Stromal cell of bone marrow (primary cell): ENCODE data around the gene GMPR.
"Not testable (repeated sequence)": the region's sequence is repeated elsewhere in the genome, so short reads cannot be mapped to it uniquely, and the experiment has no call there.

Experiments used
- DNase-seq: peaks from one replicate; pipeline ENCODE4 v3.0.0-alpha.2; 2012; ENCODE audit warnings: low read depth

Gene GMPR

DNA sequence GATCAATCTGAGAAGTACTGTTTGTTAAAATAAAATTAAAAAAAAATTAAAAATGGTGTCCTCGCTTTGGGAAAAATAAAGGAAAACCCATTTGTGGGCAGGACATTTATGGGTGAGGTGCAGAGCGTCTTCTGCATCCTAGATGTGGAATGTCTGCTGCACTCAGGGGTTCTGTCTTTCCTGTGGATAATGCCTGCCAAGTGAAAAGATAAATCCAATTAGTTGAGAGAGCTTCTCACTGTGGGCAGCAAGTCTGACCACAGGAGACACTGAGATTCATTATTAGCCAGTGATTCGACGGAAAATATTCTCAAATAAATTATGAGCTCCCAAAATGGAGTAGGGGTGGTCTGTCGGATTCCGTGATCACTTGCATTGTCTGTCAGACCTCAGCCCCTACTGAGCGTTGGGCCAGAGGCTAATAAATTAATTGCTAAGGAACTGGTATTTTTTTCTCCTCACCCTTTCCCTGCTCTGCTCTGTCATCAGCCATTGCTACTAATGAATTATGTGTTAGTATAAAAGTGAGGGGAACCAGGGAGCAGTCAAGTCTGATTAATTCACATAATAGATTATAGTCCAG is 10.0 kb downstream of the GMPR start:
- DNase-seq, result no peak

DNA sequence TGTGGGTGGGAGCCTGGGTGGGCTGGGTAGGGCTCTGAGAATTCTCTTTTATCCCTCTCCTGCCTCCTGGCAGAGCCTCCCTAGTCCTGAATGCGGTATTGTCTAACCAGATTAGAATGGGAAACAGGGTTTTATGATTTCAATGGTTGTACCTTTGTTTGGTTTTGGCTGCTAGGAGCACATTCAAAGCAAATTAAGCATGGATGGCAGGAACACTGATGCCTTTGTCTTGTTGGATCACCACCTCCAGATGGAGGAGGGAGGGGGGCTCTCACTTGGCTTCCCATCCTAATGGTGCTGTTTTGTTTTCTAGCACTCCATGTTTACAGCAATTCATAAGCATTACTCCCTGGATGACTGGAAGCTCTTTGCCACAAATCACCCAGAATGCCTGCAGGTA is 11.6 kb downstream of the GMPR start:
- DNase-seq, result no peak

DNA sequence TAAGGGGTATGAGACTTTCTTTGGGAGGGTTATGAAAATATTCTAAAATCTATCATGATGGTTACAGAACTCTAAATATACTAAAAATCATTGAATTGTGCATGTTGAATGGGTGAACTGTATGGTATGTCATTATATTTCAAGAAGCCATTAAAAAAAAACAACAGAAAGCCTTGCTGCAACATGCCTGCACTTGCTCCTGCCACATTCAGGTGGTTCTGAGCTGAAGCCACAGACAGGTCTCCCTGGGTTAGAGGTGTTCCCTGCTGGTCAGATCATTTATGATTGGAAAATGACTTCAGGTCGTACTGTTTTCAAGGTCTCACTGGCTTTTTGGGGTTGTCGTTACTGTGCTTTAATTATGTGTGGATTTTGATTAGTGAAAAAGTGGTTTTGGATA is 13.3 kb downstream of the GMPR start:
- DNase-seq, result no peak

DNA sequence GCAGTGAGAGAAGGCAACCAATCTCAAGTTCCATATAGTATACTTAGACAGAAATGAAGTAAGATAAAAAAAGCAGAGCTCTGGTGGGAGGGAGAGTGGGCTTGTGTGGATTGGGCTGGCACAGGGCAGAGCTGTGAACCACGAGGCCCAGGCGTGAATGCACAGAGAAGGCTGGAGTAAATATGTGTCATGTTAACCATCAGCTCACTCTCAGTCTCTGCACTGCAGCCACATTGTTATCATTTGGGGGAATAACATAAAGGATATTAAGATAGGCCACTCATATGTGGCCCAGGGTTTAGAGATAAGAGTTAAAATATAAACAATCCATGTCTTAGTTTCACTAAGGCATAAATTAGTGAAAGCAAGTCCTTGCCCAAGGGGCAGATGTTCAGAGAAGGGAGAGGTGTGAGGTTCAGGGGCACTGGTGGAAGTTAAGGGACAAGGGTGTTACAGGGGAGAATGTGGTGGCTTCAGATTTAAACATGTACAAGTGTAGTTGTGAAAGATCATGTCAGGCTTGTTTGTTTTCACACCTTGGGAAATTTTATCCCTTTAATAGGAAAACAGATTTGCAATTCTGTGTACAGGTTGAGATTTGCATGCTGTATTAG is 14.4 kb downstream of the GMPR start:
- no peak for DNase-seq

DNA sequence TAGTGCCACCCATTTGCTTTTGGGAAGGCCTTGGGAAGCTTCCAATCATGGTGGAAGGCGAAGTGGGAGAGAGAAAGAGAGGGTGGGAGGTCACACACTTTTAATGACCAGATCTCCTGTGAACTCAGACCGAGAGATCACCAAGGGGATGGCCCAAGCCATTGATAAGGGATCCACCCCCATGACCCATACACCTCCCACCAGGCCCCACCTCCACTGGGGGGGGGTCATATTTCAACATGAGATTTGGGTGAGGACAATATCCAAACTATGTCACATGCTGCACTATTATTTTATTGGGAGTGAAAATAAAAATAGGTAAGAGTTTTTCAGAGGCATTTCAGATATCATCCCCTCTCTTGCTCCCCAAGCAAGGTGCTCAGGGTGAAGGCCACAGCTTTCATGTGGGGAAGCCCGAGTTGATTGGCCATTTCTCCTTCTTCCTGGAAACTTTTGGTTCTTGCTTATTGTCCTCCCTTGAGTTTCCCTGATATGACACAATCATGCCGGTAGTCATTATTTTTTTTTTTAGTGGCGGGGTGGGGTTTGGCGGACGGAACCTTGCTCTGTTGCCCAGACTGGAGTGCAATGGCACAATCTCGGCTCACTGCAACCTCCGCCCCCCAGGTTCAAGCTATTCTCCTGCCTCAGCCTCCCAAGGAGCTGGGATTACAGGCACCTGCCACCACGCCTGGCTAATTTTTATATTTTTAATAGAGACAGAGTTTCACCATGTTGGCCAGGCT is 15.2 kb downstream of the GMPR start:
- DNase-seq, result no peak

DNA sequence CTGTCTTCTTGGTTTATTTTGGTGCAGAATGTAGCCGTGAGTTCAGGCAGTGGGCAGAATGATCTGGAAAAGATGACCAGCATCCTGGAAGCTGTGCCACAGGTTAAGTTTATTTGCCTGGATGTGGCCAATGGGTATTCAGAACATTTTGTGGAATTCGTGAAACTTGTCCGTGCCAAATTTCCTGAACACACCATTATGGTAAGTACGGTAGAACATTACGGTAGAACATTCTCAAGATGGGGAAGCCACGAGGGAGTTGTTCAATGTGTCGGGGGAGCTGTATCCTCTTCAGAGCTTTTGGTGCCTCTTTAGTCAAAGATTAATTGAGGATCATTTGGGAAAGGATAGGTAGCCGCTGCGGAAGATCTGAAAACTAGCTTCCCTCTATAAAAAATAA is 16.1 kb downstream of the GMPR start:
- no peak for DNase-seq

DNA sequence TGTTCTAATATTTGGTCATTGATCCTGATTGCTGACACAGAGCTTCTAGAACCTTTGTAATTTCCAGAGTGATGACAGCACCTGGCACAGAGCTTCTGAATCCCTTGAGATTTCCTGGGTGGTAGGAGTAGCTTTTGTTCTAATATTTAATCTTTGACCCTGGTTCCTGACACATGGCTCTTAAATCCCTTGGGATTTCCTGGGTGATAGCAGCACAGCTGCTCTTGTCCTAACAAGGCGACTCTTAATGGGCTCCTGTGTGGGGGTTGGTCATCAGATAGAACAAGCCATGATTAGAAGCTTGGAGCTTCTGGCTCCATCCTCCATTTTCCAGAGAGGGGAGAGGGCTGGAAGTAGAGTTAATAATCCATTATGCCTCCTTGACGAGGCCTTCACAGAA is 18.4 kb downstream of the GMPR start:
- DNase-seq, result no peak

DNA sequence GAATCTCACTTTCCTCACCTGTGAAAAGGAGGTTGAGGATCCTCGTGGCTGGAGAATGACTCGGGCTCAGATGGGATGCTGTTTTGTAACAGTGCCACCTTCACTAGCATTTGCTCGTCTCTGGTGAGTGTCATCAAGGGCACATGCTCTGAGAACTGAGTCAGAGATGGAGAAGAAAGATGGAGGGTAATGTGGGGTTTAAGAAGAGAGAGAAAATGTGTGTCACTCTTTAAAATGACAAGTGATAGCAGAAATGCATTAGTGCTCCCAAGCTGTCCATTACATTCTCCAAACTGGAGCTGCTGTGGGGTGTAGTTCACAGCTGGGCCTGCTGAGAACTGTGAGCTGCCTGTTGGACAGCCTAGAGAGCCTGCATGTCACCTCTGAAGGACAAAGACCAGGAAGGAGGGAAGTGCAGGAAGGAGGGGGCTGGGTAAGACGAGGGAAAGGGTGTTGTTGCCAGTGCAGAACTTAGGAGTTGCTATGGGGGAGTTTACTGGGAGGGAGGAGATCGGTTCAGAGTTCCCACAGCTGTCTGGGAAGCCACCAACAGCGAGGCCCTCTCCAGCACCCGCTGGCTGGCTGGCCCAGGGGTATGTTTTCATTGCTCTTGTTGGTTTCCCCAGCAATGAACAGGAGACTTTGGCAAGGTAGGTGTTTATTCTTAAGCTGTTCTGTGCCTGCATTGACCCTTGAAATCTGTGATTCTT is 19.8 kb downstream of the GMPR start:
- DNase-seq, result no peak

DNA sequence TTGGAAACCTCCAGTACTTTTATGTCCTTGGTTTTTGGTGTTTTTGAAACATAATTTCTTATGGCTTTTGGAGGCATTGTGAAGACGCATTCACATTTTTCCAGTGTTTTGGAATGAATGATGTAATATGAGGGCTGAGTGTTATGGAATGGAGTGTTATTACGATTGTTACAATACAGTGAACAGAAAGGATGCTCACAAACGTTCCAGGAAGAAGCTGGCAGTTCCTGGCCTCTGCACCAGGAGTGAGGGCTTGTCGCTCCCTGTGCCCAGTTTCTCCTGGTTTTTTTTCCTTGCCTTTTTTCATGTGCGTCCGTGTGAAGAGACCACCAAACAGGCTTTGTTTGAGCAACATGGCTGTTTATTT is 20.3 kb downstream of the GMPR start:
- no peak for DNase-seq

DNA sequence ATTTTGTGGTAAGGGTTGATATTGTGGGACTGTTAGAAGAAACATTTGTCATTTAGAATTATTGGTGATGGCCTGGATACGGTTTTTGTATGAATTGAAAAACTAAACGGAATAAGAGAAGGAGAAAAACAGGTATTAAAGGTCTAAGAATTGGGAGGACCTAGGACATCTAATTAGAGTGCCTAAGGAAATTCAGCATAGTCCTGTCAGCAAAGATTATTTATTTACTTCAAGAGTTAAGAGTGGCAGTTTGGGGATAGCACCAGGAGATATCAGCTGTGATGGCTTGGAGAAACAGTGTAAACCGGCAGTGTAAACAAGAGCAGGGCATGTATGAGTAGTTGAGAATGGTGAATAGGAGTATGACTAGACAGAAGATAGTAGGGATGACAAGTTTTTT is 21.2 kb downstream of the GMPR start:
- DNase-seq, result not testable (repeated sequence)

DNA sequence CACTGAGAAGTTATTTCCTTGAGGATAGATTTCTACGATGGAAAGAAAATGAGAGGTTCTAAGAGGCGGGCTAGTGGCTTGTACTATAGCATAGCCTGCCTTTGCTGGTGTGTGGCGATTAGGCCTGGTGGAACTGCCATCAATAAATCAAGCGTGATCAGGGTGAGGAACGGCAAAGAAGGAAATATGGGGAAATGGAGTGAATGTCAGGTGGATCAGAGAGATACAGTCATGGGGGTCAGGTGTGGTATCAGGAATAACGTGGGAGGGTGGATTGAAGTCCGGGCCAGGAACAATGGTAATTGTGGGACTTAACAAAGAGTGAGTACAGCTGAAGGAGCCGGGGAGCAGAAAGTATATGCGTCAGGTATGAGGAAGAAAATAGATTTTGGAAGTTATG is 22.2 kb downstream of the GMPR start:
- not testable (repeated sequence) for DNase-seq

DNA sequence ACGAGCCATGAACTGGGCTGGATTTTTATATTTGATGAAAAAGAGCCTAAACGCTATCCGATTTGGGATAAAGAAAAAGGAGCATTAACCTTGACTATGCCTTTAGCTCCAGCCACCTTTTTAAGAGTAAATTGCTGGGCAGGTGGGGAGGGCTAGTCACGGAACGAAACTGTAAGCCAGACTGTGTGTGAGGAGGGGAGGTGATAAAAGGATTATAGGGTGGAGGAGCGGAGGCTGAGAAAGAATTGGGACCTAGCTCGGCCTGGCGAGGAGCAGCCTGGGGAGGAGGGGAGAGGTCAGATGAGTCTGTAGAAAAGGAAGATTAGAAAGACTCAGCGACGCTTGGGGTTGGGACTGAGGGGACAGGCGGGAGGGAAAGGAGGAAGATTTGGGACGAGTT is 24.4 kb downstream of the GMPR start:
- not testable (repeated sequence) for DNase-seq

DNA sequence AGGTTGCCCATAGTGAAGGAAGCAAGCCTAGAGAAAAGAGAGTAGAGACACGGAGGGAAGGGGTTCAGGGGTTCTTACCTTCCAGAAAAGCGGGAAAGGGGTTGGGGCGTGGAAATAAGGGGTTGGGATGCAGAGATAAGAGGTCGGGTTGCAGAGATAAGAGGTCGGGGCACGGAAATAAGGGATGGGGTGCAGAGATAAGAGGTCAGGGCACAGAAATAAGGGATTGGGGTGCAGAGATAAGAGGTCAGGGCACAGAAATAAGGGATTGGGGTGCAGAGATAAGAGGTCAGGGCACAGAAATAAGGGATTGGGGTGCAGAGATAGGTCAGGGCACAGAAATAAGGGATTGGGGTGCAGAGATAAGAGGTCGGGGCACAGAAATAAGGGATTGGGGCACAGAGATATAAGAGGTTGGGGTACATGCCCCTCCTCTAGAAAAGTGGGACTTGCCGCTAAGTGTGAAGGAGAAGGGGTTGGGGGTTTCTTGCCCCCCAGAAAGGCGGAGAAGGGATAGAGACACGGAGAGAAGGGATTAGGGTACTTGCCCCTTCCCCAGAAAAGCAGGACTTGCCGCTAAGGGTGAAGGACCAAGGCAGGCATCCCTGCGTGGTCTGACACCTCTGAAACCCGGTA is 25.2 kb downstream of the GMPR start:
- not testable (repeated sequence) for DNase-seq

DNA sequence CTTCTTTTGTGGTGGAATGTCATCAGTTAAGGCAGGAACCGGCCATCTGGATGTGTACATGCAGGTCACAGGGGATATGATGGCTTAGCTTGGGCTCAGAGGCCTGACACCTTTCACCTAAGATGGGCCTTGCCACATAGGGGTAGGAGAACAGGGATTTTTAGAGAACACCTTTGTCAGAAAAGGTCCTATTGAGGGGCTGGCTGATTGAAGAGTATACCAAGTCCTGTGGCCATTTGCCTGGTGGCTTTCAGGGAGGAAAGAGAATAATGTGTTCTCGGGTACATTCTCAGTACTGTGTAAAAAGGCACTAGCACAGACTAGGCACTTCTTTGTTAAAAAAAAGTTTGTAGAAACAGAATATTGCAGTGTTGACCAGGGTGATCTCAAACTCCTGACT is 26.4 kb downstream of the GMPR start:
- no peak for DNase-seq

DNA sequence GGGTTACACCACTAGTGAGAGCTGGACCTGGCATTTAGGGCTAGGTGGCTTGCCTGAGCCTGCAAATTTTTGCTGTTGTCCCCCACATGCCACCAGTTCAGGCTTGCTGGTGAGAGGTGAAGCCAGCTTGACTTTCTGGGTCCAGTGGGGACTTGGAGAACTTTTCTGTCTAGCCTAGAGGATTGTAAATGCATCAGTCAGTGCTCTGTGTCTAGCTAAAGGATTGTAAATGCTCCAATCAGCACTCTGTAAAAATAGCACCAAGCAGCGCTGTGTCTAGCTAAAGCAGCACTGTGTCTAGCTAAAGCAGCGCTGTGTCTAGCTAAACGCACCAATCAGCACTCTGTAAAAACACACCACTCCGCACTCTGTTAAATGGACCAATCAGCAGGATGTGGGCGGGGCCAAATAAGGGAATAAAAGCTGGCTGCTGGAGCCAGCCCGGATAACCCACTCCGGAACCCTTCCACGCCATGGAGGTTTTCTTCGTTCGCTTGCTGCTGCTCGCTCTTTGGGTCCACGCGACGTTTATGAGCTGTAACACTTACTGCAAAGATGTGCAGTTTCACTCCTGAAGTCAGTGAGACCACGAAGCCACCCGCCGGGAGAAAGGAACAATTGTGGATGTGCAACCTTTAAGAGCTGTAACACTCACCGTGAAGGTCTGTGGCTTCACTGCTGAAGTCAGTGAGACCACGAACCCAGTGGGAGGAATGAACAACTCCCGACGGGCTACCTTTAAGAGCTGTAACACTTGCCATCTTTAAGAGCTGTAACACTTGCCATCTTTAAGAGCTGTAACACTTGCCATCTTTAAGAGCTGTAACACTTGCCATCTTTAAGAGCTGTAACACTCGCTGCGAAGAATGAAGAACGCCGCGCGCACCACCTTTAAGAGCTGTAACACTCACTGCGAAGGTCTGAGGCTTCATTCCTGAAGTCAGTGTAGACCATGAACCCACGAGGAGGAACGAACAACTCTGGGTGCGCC is 27.3 kb downstream of the GMPR start:
- DNase-seq, result no peak

DNA sequence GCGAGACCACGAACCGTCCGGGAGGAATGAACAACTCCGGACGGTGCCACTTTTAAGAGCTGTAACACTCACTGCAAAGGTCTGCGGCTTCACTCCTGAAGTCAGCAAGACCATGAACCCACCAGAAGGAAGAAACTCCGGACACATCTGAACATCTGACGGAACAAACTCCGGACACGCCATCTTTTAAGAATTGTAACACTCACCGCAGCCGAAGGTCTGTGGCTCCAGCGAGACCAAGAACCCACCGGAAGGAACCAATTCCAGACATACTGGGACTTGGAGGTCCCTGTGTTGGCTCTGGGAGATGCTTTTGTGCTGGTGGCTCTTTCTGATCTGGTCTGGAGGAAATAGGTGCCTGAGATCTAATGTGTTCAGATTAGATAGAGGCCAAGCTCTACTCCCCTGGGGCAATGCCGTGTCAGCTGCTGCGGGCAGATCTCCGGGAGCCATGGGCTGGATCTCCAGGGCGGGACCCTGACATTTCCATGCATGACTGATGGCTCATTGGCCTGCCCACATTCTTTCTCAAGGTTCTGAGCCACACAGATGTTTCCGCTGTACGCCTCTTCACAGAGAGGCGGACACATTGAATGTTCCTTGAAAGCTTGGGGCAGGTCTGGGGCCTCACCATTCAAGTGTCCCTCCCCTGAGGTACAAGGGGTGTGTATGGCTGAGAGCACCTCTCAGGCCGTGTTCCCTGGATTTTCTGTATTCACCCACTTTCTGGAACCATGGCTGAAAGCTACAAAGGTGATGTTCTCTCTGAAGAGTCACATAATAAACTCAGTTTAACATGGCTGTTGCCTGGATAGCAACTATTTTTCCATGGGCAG is 29.3 kb downstream of the GMPR start:
- DNase-seq, result no peak

DNA sequence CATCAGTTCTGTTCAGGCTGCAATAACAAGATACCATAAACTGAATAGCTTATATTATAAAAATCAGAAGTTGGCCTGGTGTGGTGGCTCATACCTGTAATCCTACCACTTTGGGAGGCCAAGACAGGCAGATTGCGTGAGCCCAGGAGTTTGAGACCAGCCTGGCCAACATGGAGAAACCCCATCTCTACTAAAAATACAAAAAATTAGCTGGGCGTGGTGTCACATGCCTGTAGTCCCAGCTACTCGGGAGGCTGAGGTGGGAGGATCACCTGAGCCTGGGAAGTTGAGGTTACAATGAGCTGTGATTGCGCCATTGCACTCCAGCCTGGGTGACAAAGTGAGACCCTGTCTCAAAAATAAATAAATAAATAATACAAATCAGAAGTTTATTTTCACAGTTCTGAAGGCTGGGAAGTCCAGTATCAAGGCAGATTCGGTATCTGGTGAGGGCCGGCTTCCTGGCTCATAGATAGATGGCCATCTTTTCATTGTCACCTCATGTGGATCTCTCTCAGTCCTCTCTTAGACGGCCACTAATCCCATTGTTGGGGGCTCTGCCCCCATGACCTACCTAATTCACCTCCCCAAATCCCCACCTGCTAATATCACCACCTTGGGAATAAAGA is 31.2 kb downstream of the GMPR start:
- DNase-seq, result not testable (repeated sequence)

DNA sequence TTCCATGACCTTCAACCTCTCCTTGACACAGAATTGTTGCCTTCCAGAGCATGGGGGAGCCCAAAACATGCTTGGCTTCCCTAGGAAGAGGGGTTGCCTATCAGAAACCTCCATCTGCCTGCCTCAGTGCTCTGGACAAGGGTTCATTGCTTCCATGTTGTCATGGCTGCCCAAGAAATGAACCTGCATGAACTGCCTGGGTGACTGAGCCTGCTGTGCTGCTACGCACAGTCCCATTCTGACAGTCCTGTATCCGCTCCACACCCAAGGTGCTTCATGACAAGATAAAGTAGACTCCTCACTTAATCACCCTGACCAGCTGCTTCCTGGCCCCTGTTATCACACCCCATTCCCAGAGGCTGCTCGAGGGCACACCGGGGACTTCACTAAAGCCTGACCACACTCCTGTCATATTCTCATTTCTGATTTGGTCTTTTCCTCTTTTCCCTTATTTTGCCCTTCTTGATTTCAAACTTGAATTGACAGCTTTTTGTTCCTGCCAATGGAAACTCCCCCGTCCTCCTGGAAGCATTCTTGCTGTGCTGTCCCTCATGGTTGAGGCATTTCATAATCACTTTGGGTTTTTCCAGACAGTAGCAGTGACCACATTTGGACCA is 31.9 kb downstream of the GMPR start:
- no peak for DNase-seq

DNA sequence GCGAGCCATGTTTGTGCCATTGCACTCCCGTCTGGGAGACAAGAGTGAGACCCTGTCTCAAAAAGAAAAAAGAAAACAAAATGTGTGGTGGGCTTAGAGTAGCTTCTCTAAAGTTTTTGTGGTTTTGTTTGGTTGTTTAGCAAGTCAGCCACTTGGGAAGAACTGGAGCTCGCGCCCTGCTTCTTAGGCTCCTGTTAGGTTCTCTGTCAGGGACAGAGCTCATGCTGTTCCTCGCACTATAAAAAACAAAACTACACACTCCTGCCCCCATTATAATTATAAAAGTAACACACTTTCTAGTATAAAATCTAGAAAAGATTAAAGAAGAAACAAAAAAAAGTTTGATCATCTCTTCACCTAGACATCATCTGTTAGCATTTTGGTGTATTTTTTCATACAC is 33.0 kb downstream of the GMPR start:
- no peak for DNase-seq

DNA sequence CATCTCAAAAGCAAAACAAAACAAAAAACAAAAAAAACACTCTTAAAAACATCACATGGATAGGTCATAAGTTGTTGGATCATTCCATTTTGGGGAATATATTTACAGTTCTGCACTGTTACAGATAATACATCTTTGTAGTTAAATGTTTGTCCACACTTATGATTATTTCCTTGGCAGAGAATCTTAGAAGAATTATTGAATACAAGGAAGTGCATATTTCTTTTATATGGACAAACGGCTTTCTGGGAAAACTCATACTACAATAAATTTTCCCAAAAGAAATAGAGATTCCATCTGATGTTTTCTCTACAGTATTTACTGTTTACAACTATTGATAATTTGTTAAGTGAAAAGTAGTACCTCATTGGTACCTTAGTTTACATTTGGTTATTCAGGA is 33.8 kb downstream of the GMPR start:
- no peak for DNase-seq
